RWPE2 (cell line): ENCODE data around the gene PTPRK.

Source experiments
- ATAC-seq: fragments of 200-7000 bp; cut with Tn5 transposase; 3 replicates; pipeline ENCODE4 v1.9.1; 2021; ENCODE audit warnings: low read depth
- DNase-seq: peaks from one replicate; pipeline ENCODE4 v3.0.0-alpha.2; 2020; ENCODE audit warnings: low spot score
- H3K27ac ChIP-seq: fragments of 450-650 bp; 2 replicates; pipeline ENCODE4 v1.5.1; 2017; ENCODE audit warnings: mild to moderate bottlenecking; ENCODE audit not compliant: poor library complexity, severe bottlenecking
- H3K27me3 ChIP-seq: fragments of 250-450 bp; sonication (Bioruptor Pico); 2 replicates; pipeline ENCODE4 v1.5.1; 2021; ENCODE audit warnings: mild to moderate bottlenecking, moderate library complexity; ENCODE audit not compliant: insufficient read depth, poor library complexity, severe bottlenecking
- H3K36me3 ChIP-seq: fragments of 250-450 bp; sonication (Bioruptor Pico); 2 replicates; pipeline ENCODE4 v1.5.1; 2020; ENCODE audit warnings: low read depth, mild to moderate bottlenecking, moderate library complexity
- H3K4me1 ChIP-seq: fragments of 250-450 bp; sonication (Bioruptor Pico); 2 replicates; pipeline ENCODE4 v1.5.1; 2021; ENCODE audit warnings: mild to moderate bottlenecking, moderate library complexity; ENCODE audit not compliant: insufficient read depth, poor library complexity, severe bottlenecking
- H3K4me3 ChIP-seq: fragments of 250-450 bp; sonication (Bioruptor Pico); 2 replicates; pipeline ENCODE4 v1.5.1; 2021; ENCODE audit warnings: mild to moderate bottlenecking, moderate library complexity; ENCODE audit not compliant: severe bottlenecking
- H3K9me3 ChIP-seq: fragments of 250-450 bp; sonication (Bioruptor Pico); 2 replicates; pipeline ENCODE4 v1.5.1; 2021; ENCODE audit warnings: mild to moderate bottlenecking, moderate library complexity; ENCODE audit not compliant: severe bottlenecking
- CTCF ChIP-seq: fragments of 450-650 bp; IDR thresholded peaks from one replicate; pipeline ENCODE4 v1.5.1; 2017; ENCODE audit warnings: mild to moderate bottlenecking, moderate library complexity; ENCODE audit not compliant: poor library complexity, severe bottlenecking

Gene PTPRK

GRCh38 chr6:128158496-128158895 lies 361.9 kb downstream of the PTPRK start:
- ATAC-seq (no peak), DNase-seq (no peak)
- peaks cover 29% of the 10 kb centered on the region for H3K36me3 ChIP-seq
- TF ChIP-seq CTCF: no peak
- no peak overlapping the region for H3K27ac ChIP-seq
- no peaks in the 10 kb centered on the region for H3K9me3 ChIP-seq
- H3K4me3 ChIP-seq: no peak overlapping the region
- H3K27me3 ChIP-seq: no peaks in the 10 kb centered on the region
- no peaks in the 10 kb centered on the region for H3K4me1 ChIP-seq

GRCh38 chr6:128156321-128157111 lies 363.9 kb downstream of the PTPRK start:
- Histone ChIP-seq H3K4me3 (no peak overlapping the region), H3K9me3 (no peaks in the 10 kb centered on the region), H3K4me1 (no peaks in the 10 kb centered on the region), H3K27me3 (no peaks in the 10 kb centered on the region), H3K27ac (no peak overlapping the region), H3K36me3 (peaks cover 23% of the 10 kb centered on the region)
- no peak for TF ChIP-seq CTCF
- DNase-seq (no peak), ATAC-seq (no peak)

GRCh38 chr6:128155826-128156225 lies 364.6 kb downstream of the PTPRK start:
- Histone ChIP-seq H3K4me1 (no peaks in the 10 kb centered on the region), H3K4me3 (no peak overlapping the region), H3K27ac (no peak overlapping the region), H3K27me3 (no peaks in the 10 kb centered on the region), H3K9me3 (no peaks in the 10 kb centered on the region), H3K36me3 (peaks cover 23% of the 10 kb centered on the region)
- no peak for DNase-seq
- TF ChIP-seq CTCF: no peak
- no peak for ATAC-seq

GRCh38 chr6:128152551-128152950 lies 367.8 kb downstream of the PTPRK start:
- ATAC-seq (no peak), DNase-seq (no peak)
- Histone ChIP-seq H3K27me3 (no peaks in the 10 kb centered on the region), H3K4me3 (no peak overlapping the region), H3K4me1 (no peaks in the 10 kb centered on the region), H3K27ac (no peak overlapping the region), H3K36me3 (peaks cover 8% of the 10 kb centered on the region; the same call in 1 of the 2 replicates), H3K9me3 (no peaks in the 10 kb centered on the region)
- no peak for TF ChIP-seq CTCF

GRCh38 chr6:128150376-128150775 lies 370.0 kb downstream of the PTPRK start:
- no peaks in the 10 kb centered on the region for H3K27me3 ChIP-seq
- no peaks in the 10 kb centered on the region for H3K9me3 ChIP-seq
- no peak overlapping the region for H3K27ac ChIP-seq
- TF ChIP-seq CTCF: no peak
- ATAC-seq (no peak), DNase-seq (no peak)
- H3K36me3 ChIP-seq: peaks cover 12% of the 10 kb centered on the region
- no peak overlapping the region for H3K4me3 ChIP-seq
- H3K4me1 ChIP-seq: no peaks in the 10 kb centered on the region
